ENCODE results near the gene C3orf62.
"Not testable (repeated sequence)": the region's sequence is repeated elsewhere in the genome, so short reads cannot be mapped to it uniquely, and the experiment has no call there.

C3orf62 gene

DNA sequence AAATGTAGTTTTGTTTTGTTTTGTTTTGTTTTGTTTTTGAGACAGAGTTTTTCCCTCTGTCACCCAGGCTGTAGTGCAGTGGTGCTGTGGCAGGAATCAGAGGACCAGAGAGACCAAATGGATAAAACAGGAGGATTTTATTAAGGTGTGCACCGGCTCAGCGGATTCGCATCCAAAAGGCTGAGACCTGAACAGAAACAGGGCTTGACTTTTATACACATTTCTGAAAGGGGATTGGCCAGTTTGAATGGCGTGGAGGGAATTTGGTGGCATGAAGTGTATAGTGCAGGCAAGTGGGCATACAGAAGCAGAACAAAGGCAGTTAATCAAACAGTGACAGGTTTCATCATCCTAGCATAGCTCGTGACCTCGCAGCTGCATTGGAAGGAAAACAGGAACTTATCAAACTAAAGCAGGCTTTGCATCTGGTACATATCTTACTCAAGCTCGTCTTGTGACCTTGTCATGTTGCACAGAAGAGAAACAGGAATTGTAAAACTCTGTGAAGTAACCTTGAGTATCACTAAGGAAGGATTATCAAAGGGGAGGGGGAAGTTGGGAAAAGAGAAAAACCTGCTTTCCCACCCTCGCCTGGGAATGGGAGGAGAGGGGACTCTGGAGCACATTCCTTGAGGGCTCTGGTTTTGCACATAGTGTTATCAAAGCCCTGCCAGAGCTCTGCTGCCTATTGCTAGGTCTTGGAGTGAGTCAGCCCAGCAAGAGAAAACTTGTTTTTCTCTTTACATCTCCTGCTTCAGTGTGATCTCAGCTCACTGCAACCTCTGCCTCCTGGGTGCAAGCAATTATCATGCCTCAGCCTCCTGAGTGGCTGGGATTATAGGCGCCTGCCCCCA is 38.5 kb downstream of the C3orf62 start:
- DNase-seq (ENCODE audit: low spot score) = peak; percentile 74
- H3K9me3 ChIP-seq (ENCODE audit: severe bottlenecking) = peaks cover 8% of the 10 kb centered on the region
- H3K27ac ChIP-seq (ENCODE audit: poor library complexity, severe bottlenecking) = peak overlapping the region; percentile 84
- no peaks in the 10 kb centered on the region for H3K27me3 ChIP-seq (ENCODE audit: insufficient read depth, poor library complexity, severe bottlenecking)
- peaks cover 13% of the 10 kb centered on the region for H3K4me1 ChIP-seq (ENCODE audit: insufficient read depth, poor library complexity, severe bottlenecking)
- H3K4me3 ChIP-seq (ENCODE audit: severe bottlenecking) = no peak overlapping the region
- TF ChIP-seq, protein P1, sequence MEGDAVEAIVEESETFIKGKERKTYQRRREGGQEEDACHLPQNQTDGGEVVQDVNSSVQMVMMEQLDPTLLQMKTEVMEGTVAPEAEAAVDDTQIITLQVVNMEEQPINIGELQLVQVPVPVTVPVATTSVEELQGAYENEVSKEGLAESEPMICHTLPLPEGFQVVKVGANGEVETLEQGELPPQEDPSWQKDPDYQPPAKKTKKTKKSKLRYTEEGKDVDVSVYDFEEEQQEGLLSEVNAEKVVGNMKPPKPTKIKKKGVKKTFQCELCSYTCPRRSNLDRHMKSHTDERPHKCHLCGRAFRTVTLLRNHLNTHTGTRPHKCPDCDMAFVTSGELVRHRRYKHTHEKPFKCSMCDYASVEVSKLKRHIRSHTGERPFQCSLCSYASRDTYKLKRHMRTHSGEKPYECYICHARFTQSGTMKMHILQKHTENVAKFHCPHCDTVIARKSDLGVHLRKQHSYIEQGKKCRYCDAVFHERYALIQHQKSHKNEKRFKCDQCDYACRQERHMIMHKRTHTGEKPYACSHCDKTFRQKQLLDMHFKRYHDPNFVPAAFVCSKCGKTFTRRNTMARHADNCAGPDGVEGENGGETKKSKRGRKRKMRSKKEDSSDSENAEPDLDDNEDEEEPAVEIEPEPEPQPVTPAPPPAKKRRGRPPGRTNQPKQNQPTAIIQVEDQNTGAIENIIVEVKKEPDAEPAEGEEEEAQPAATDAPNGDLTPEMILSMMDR (IDR thresholded peaks at IDR 0.05; ENCODE audit: poor library complexity, severe bottlenecking) = no peak
- ATAC-seq (ENCODE audit: low read depth) = peak; percentile 98
- no peaks in the 10 kb centered on the region for H3K36me3 ChIP-seq (ENCODE audit: low read depth)

DNA sequence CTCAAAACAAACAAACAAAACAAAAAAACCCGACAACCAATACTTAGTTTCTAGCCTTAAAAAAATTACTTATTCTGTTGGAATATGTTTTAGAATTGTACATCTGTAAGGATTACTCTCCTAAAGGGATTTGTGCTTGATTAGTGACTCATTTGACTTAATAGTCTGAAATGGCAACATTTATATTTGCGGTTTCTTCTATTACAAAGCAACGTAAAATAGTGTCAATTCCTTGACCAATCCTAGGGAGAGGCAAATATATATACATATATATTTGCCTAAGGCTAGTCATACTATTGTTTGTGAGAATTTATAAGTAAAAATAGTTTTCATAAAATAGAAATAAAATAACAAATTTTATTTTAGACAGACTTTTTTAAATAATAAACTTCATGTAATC is 39.7 kb downstream of the C3orf62 start:
- H3K4me1 ChIP-seq (ENCODE audit: insufficient read depth, poor library complexity, severe bottlenecking) = peaks cover 13% of the 10 kb centered on the region

DNA sequence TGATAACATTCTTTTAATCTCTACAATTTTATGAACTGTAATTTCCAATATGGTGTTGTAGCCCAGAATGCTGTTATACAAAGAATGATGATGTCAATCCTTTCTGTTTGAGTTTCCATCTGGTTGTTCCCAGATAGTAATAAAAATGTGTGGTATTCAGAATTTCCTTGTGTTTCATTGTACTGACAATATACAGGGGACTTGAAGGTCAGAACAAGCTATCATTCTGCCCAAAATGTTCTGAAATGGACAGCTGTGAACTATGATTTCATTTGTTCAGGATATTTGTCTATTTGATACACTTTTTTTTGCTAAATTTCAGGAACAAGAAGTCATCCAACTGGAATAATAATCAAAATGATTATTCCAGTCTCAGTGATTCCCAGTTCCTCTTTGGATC is 40.8 kb downstream of the C3orf62 start:
- H3K27ac ChIP-seq (ENCODE audit: poor library complexity, severe bottlenecking) = no peak overlapping the region
- ATAC-seq (ENCODE audit: low read depth) (no peak), DNase-seq (ENCODE audit: low spot score) (no peak)
- no peaks in the 10 kb centered on the region for H3K27me3 ChIP-seq (ENCODE audit: insufficient read depth, poor library complexity, severe bottlenecking)
- TF ChIP-seq, protein P1 (IDR thresholded peaks at IDR 0.05; ENCODE audit: poor library complexity, severe bottlenecking) = no peak
- H3K9me3 ChIP-seq (ENCODE audit: severe bottlenecking) = peaks cover 11% of the 10 kb centered on the region
- peaks cover 13% of the 10 kb centered on the region for H3K4me1 ChIP-seq (ENCODE audit: insufficient read depth, poor library complexity, severe bottlenecking)
- H3K4me3 ChIP-seq (ENCODE audit: severe bottlenecking) = no peak overlapping the region
- no peaks in the 10 kb centered on the region for H3K36me3 ChIP-seq (ENCODE audit: low read depth)

More for the DNA sequence above, 39.7 kb downstream of the C3orf62 start:
- H3K36me3 ChIP-seq (ENCODE audit: low read depth) = no peaks in the 10 kb centered on the region
- DNase-seq (ENCODE audit: low spot score) = no peak
- TF ChIP-seq, protein P1 (IDR thresholded peaks at IDR 0.05; ENCODE audit: poor library complexity, severe bottlenecking) = no peak
- no peak for ATAC-seq (ENCODE audit: low read depth)
- H3K9me3 ChIP-seq (ENCODE audit: severe bottlenecking) = peaks cover 11% of the 10 kb centered on the region
- no peaks in the 10 kb centered on the region for H3K27me3 ChIP-seq (ENCODE audit: insufficient read depth, poor library complexity, severe bottlenecking)
- peak overlapping the region; percentile 84 for H3K27ac ChIP-seq (ENCODE audit: poor library complexity, severe bottlenecking)
- H3K4me3 ChIP-seq (ENCODE audit: severe bottlenecking) = no peak overlapping the region

DNA sequence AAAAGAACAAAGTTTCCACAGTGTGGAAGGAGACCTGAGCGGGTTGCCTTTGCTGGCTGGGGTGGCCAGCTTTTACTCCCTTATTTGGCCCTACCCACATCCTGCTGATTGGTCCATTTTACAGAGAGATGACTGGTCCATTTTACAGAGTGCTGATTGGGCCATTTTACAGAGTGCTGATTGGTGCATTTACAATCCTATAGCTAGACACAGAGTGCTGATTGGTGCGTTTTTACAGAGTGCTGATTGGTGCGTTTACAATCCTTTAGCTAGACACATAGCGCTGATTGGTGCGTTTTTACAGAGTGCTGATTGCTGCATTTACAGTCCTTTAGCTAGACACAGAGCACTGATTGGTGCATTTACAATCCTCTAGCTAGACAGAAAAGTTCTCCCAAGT is 48.2 kb downstream of the C3orf62 start:
- not testable (repeated sequence) for DNase-seq (ENCODE audit: low spot score); H3K36me3 ChIP-seq (ENCODE audit: low read depth); H3K4me1 ChIP-seq (ENCODE audit: insufficient read depth, poor library complexity, severe bottlenecking); H3K4me3 ChIP-seq (ENCODE audit: severe bottlenecking); H3K27me3 ChIP-seq (ENCODE audit: insufficient read depth, poor library complexity, severe bottlenecking); ATAC-seq (ENCODE audit: low read depth); H3K9me3 ChIP-seq (ENCODE audit: severe bottlenecking); H3K27ac ChIP-seq (ENCODE audit: poor library complexity, severe bottlenecking)

DNA sequence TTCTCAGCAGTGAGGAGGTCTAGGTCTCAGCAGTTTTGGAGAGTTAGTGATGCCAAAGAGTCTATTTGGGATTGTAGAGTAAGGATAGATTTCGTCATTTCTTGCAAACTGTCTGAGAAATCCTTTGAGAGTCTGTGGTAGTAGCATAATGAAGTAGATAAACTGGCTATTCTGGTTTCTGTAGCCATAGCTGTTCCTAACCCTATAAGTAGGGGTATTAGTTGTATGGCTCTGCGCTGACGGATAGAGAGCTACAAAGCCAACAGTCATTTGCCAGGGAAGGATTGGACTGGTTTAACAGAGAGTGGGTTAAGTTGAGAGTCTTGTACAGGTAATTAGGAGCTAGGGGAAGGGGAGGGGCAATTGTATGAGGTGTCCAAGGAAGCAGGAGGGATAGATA is 55.0 kb downstream of the C3orf62 start:
- peaks cover 11% of the 10 kb centered on the region for H3K4me1 ChIP-seq (ENCODE audit: insufficient read depth, poor library complexity, severe bottlenecking)
- H3K9me3 ChIP-seq (ENCODE audit: severe bottlenecking) = no peaks in the 10 kb centered on the region
- no peak for DNase-seq (ENCODE audit: low spot score)
- no peaks in the 10 kb centered on the region for H3K27me3 ChIP-seq (ENCODE audit: insufficient read depth, poor library complexity, severe bottlenecking)
- TF ChIP-seq, protein P1 (IDR thresholded peaks at IDR 0.05; ENCODE audit: poor library complexity, severe bottlenecking) = no peak
- H3K36me3 ChIP-seq (ENCODE audit: low read depth) = no peaks in the 10 kb centered on the region
- no peak overlapping the region for H3K27ac ChIP-seq (ENCODE audit: poor library complexity, severe bottlenecking)
- no peak overlapping the region for H3K4me3 ChIP-seq (ENCODE audit: severe bottlenecking)
- ATAC-seq (ENCODE audit: low read depth) = no peak

DNA sequence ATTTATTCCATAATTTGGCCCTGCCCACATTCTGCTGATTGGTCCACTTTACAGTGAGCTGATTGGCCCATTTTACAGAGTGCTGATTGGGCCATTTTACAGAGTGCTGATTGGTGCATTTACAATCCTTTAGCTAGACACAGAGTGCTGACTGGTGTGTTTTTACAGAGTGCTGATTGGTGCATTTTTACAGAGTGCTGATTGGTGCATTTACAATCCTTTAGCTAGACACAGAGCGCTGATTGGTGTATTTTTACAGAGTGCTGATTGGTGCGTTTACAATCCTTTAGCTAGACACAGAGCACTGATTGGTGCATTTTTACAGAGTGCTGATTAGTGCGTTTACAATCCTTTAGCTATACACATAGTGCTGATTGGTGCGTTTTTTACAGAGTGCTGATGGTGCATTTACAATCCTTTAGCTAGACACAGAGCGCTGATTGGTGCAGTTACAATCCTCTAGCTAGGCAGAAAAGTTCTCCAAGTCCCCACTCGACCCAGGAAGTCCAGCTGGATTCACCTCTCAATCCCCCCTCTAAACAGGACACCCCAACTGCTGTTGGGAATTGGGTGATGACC is 56.0 kb downstream of the C3orf62 start:
- H3K4me1 ChIP-seq (ENCODE audit: insufficient read depth, poor library complexity, severe bottlenecking) = peaks cover 11% of the 10 kb centered on the region
- not testable (repeated sequence) for H3K36me3 ChIP-seq (ENCODE audit: low read depth); H3K9me3 ChIP-seq (ENCODE audit: severe bottlenecking); H3K4me3 ChIP-seq (ENCODE audit: severe bottlenecking); H3K27ac ChIP-seq (ENCODE audit: poor library complexity, severe bottlenecking); ATAC-seq (ENCODE audit: low read depth); DNase-seq (ENCODE audit: low spot score); H3K27me3 ChIP-seq (ENCODE audit: insufficient read depth, poor library complexity, severe bottlenecking)

All from RWPE2 (cell line).